Fibroblast of villous mesenchyme (primary cell): ENCODE measurements around the gene NRP2. TPM values are rescaled to one million over a fixed set of nuclear protein-coding genes. Genes with fewer than 3 reads are reported as not detected.

ENCODE experiments used
- DNase-seq: peaks from one replicate; pipeline ENCODE4 v3.0.0-alpha.2; 2010; ENCODE audit warnings: low read depth
- H3K4me3 ChIP-seq: 2 replicates; pipeline ENCODE4 v1.5.1; 2011; ENCODE audit warnings: low read depth, mild to moderate bottlenecking, low read length
- CTCF ChIP-seq: IDR thresholded peaks from 2 replicates; pipeline ENCODE4 v1.5.1; 2012; ENCODE audit warnings: low read depth, mild to moderate bottlenecking, low read length; ENCODE audit not compliant: insufficient read depth
- total RNA-seq: library from RNA; depleted of rRNA; stranded (reverse); fragments of >200 nt; gene quantifications from 2 replicates; pipeline ENCODE4 v1.2.3, GENCODE V29; 2012

The NRP2 gene
- total RNA-seq, 1 donor: 117 TPM

DNA sequence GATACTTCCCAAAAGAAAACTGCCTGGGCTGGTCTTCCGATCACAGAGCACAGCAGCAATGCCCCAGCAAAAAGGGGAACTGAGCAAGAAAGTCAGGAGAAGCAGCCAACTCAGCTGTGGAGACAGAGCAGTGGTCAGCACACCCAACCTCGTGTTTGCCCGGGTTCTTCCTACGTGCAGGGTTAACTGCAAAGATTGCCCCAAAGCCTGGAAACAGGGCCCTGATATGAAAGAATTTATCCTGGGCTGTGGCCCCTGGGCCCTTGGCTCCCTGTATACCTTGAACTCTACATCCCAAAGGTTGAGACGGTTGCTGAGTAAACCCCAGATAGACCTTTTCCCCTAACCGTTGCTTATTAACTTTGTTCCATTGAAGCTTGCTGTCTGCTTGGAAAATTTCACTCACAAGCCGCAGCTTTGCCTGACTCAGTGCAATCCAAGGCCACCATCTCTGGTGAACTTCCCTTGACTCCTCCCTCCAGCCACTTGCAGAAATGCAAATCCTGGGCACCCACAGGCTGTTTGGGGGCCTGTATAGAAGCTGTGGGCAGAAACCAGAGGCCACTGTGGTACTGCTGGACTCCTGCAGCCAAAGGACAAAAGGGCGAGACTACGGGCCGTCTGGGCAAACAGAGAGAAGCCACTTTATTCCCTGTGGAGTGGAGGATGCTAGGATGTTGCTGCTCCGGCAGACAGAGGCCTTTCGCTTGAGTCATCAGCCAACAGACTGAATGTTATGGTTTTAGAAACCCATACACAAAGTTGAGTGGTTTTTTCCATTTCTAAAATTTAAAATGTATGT is 18.2 kb downstream of the NRP2 start:
- TF ChIP-seq CTCF: no peak
- no peak overlapping the region for H3K4me3 ChIP-seq
- DNase-seq: peak; percentile 93

DNA sequence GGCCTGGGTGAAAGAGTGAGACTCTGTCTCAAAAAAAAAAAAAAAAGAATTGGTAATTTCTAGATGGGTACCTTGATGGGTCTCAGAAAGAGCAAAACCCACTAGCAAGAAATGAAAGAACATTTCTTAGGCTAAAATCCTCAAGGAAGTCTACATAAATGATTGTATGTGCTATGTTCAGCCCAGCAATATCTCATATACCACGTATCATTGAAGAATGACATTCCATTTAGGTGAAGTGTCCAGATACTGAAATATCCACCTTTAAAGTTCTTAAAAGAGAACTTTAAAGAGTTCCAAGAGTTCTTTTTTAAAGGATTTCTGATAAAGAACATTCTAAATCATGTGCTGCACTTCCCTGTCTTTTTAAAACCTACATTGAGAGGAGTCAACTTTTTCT is 19.2 kb downstream of the NRP2 start:
- no peak for TF ChIP-seq CTCF
- DNase-seq: no peak
- no peak overlapping the region for H3K4me3 ChIP-seq

GRCh38 chr2:205702576-205702975 is 20.3 kb downstream of the NRP2 start:
- no peak for TF ChIP-seq CTCF
- no peak overlapping the region for H3K4me3 ChIP-seq

DNA sequence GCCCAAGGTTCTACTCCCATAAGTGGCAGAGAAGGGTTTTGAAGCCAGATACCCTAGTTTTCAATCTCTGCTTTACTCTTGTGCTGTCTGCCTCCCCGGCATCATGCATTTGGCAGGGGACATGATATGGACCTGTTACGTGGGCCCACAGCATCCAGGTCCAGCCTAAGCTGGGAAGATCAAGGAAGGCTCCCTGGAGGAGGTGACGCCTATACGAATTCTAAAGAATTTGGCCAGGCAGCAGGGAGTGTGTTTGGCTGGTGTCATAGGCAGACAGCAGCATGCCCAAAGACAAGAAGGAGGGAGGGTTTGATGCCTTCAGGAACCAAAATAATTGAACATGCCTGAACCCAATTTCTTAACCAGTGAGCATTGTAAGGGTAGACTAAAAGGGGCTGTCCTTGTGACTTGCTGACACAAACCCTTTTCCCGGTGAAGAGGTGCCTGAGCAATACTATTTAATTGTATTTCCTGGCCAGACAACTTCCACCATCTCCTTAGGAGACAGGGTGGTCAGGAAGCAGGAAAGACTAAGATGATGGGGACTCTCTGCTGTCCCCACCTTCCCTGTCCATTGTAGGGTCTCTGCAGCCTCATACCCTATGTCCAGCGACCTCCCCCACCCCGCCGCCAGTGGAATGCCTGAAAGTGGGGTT is 21.3 kb downstream of the NRP2 start:
- no peak for TF ChIP-seq CTCF
- DNase-seq: no peak
- H3K4me3 ChIP-seq: no peak overlapping the region

More at GRCh38 chr2:205702576-205702975, 20.3 kb downstream of the NRP2 start:
- DNase-seq: no peak

DNA sequence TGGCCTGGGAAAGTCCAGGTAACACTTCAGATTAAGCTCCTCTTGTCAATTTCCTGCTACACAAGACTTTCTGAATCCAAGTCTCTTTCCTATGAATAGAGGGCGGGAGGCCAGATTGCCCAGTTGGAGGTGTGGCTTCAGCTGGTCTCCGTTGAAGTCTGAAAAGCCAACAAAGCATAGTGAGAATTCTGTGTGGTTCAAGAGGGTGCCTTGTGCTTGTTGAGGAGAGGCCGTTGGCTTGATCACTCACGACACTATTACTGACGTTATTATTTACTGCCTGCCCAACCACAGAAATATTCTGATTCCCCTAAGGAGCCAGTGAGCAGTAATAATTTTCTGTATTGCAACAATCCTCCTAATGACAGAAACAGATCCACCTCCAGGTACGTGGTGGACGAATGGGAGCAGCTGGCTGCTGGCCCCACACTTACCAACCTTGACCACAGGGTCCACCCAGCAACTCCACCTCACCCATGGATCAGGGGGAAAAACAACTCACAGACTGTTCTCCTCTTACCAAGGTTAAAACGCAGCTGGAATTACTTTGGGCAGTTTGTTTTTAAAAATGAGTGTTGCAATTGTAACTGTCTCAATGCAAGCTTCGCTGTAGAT is 21.9 kb downstream of the NRP2 start:
- H3K4me3 ChIP-seq: no peak overlapping the region
- no peak for TF ChIP-seq CTCF
- no peak for DNase-seq

DNA sequence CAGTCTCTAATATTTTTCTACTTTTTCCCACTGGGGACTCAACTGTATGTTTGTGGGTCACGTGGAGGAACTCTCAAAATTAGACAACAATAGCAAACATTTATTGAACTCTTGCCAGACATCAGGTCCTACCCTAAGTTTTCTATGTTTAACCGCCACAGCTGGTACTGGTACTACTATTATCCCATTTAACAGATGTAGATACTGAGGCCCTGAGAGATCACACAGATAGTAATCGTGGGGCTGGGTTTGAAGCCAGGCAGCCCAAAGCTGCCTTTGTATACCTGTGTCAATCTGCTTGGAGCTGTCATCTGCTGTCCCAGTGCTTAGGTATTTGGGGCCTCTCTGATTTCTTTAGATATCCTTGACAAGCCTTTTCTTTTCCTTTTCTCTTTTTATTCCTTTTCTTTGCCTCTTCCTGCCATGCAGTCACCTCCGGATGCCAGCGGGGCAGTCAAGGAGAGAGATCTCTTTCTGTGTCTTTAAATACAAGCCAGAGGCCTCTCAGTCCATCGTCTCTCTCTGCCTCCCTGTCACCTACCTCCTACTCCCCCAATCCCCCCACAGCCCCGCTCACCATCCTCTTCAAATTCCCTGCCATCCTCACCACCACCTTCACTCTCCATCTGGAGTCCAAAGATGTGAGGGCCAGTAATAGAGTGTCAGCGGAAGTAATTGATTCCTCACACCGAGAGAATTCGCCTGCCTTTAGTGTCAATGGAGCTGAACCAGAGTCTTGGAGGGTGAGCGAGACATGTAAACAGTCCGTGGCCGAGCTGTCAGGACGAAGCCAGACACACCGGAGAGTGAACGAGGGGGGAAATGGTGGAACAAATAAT is 23.4 kb downstream of the NRP2 start:
- DNase-seq: no peak
- no peak for TF ChIP-seq CTCF

More for the DNA sequence above, 23.4 kb downstream of the NRP2 start:
- no peak overlapping the region for H3K4me3 ChIP-seq
